NCI-H460 (cell line): ENCODE data around the gene ECEL1. TPM values are rescaled to one million over a fixed set of nuclear protein-coding genes. Genes with fewer than 3 reads are reported as not detected.

ENCODE experiments used
- DNase-seq: peaks from one replicate; pipeline ENCODE4 v3.0.0-alpha.2; 2016; ENCODE audit warnings: low read depth; ENCODE audit errors: extremely low read depth
- total RNA-seq: library from RNA; depleted of rRNA; stranded (reverse); fragments of >200 nt; shearing (Covaris generic); gene quantifications from 2 replicates; pipeline ENCODE4 v1.2.3, GENCODE V29; 2014

The ECEL1 gene
- total RNA-seq, 1 experiment from 2014 or later = 2.0 TPM

DNA sequence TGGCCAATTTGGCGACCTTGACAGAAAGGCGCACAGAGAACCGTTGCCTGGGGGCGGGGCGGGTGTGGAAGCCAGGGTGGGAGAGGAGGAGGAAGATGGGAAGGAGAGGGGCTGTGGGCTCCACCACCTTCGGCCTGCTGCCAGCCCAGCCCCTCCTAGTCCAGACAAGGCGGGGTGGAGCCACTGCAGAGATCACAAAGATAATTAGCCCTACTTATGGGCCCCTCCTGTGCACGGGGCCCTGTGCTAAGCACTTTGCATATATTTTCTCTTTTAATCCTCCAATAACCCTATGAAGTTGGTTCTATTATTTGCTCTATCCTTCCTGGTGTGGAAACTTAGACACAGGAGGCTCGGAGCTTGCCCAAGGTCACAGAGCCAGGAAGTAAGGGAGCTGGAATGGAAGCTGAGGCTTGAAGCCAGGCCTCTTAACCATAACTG is 13.7 kb upstream of the ECEL1 start:
- no peak for DNase-seq

GRCh38 chr2:232498452-232498851 is 10.8 kb upstream of the ECEL1 start:
- DNase-seq = no peak

GRCh38 chr2:232497348-232497747 is 9.7 kb upstream of the ECEL1 start:
- DNase-seq = no peak

DNA sequence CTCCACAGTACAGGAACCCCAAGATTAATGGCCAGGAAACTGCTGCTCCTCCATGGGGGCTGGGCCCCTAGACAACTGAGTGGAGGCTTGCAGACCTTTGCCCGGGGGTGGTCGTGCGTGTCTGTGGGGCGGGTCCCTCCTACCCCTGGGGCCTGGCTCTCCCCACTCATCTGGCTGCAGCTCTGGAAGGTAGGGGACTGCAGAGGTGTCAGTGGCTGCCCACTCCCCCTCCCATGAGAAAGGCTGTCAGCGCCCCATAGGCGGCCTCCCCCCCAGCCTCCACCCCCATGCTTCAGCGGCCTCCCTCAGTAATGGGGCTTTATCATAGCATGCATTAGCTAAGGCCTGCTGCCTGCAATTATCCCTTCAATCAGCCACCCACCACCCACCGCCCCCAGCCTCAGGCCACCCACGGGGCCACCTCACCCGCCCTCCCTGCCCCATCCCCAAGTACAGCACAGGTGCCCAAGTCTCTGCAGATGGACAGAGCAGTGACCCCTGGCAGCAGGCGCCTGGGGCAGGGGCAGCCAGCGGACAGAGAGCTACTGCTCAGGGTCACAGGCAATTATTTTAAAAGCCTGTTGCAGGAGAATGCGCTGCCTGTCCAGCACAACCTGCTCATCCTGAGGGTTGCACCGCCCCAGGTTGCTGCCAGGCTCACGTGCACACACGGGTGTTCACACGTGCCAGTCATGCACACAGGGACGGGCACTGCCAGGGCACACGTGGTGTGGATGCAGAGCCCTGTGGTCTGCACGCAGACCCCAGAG is 9.1 kb upstream of the ECEL1 start:
- DNase-seq = no peak

DNA sequence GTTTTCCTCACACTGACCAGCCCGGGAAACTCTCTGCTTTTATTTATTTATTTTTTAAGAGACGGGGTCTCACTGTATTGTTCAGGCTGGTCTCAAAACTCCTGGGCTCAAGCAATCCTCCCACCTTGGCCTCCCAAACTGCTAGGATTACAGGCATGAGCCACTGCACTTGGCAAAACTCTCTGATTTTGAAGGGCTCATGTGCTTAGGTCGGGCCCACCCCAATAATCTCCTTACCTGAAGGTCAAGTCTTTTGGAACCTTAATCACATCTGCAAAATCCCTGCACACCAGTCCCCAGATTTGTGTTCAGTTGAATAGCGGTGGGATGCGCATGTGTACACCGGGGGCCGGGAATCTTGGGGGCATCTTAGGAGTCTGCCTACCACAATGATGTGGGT is 7.7 kb upstream of the ECEL1 start:
- DNase-seq = no peak

GRCh38 chr2:232494542-232494941 is 6.9 kb upstream of the ECEL1 start:
- no peak for DNase-seq

- DNase-seq = no peak
Observed at GRCh38 chr2:232493701-232494474, 6.3 kb upstream of the ECEL1 start.

GRCh38 chr2:232492963-232493700 is 5.5 kb upstream of the ECEL1 start:
- DNase-seq = no peak

- no peak for DNase-seq
Observed at GRCh38 chr2:232492236-232492848, 4.7 kb upstream of the ECEL1 start.

- no peak for DNase-seq
Observed at GRCh38 chr2:232491139-232491780, 3.6 kb upstream of the ECEL1 start.

GRCh38 chr2:232490221-232491138 is 2.8 kb upstream of the ECEL1 start:
- no peak for DNase-seq

DNA sequence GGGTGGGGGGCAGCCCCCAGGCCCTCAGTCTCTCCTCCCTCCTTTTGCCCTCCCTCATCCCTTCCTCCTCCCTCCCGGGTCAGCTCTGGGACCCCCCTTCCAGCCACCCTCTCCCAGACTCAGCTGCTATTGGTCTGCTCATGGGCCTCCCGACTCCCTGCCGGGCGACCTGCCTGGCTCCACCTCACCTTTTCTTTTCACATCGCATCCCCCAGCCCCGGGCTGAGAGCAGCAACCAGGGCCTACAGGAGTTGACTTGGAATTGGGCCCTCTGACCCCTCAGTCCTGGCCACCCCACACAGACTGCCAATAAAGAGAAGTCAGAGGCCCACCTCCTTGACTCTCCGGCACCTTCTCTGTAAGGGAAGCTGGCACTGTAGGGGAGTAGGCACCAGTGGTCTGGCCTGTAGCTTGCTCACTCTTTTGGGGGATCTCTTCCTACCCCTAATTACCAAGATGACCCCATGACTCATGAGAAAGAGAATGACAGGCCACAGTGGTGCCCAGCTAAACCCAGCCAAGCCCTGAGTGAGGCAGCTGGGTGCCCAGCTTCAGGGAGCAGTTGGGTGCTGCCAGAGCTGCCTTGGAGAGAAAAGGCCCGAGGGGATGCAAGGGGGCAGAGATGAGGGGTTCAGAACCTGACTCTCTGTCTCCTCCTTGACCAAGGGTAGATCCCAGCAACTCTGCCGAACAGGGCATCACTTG is 2.0 kb upstream of the ECEL1 start:
- DNase-seq = no peak

DNA sequence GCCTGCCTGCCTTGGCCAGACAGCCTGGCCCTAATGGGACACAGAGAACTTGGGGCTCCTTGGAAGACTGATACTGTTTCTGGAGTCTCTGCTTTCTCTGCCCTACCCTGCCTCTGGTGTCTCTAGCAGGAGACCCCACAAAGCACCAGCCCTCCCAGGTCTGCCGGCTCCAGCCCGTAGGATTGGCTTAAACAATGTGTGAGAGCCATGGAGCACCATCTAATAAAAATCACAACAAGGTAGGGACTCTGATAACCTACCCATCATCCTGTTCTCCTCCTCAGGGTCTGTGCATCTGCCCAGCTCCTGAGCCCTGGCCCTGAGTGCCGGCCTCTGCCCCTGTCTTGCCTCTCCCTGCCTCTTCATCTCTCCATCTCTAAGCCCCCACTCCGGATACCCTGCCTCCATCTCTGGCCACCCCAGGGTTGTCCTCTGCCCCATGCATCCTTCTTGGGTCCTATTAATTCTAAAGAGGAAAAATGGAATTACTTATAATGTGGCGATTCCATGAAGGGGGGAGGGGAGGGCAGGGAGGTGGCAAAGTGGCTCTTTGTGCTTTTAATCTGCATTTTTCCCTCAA is 1.2 kb upstream of the ECEL1 start:
- no peak for DNase-seq

- DNase-seq = no peak
Observed at GRCh38 chr2:232488097-232488711, 570 bp upstream of the ECEL1 start.

GRCh38 chr2:232486558-232487384 is 863 bp downstream of the ECEL1 start:
- DNase-seq = no peak

DNA sequence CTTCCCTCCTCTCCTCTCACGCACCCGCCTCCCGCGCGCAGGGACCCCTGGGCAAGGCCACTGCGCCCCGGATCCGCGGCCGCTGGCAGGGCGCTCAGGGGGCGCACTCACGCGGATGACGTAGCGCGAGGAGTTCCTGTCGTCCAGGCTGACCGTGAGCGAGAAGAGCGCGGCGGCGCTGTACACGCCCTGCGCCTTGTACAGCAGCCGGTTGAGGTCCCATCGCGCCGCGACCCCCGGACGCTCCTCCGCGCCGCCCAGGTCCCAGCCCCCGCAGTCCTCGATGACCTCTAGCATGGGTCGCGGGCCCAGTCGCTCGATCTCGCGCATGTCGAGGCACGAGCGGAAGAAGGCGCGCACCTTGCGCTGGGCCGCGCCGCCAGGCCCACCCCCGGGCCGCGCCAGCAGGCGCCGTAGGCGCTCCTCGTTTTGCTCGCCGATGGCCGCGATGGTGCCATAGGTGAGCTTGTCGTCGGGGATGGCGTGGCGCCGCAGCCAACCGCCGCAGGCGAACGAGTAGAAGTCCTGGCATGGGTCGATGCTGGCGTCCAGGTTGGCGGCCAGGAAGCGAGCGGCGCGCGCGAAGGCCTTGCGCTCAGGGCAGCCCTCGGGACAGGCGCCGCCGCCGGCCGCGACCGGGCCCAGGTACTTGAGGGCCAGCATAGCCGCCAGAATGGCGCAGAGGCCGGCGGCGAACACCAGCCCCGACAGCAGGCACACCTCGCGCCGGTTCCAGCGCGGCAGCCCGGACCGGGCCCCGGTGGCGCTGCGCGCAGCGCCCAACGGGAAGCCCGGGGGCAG is 1.7 kb downstream of the ECEL1 start:
- DNase-seq = no peak
